Activated T-helper 2 cell treated with anti-CD3 and anti-CD28 coated beads, Interferon-gamma antibody, Interleukin-2, Interleukin-4, amounts not matched to agents 10 μg/mL and 5 μg/mL and 100 μg/mL, durations not matched to agents 14 hours and 24 hours and 36 hours (primary cell): ENCODE measurements around the gene SLC25A47. TPM values are rescaled to one million over a fixed set of nuclear protein-coding genes. Genes with fewer than 3 reads are reported as not detected.

Experiments used
- DNase-seq: peaks from one replicate; pipeline ENCODE4 v3.0.0; 2021; ENCODE audit warnings: low spot score
- H3K27ac Mint-ChIP-seq: one replicate; pipeline ENCODE4 v1.8.0; 2021; ENCODE audit warnings: mixed read lengths
- H3K27me3 Mint-ChIP-seq: one replicate; pipeline ENCODE4 v1.8.0; 2021; ENCODE audit warnings: low read depth, mixed read lengths
- H3K36me3 Mint-ChIP-seq: one replicate; pipeline ENCODE4 v1.8.0; 2021; ENCODE audit warnings: low read depth, mixed read lengths
- H3K4me1 Mint-ChIP-seq: one replicate; pipeline ENCODE4 v1.8.0; 2021; ENCODE audit warnings: low read depth, mixed read lengths
- H3K4me3 Mint-ChIP-seq: one replicate; pipeline ENCODE4 v1.8.0; 2021; ENCODE audit warnings: low read depth, mild to moderate bottlenecking, moderate library complexity, mixed read lengths
- H3K9me3 Mint-ChIP-seq: one replicate; pipeline ENCODE4 v1.8.0; 2021; ENCODE audit warnings: mixed read lengths
- intact Hi-C: fragments of 100-400 bp; cut with micrococcal nuclease; formaldehyde crosslinking; loops from one replicate; pipeline ENCODE4 v1.15.1; 2023
- total RNA-seq: library from RNA; stranded (reverse); gene quantifications from 2 replicates; pipeline ENCODE4 v1.2.3, GENCODE V29; 2022

SLC25A47 gene
- total RNA-seq, 1 donor from 2014 or later, result not detected

- peak; percentile 92 for DNase-seq
- Mint-ChIP-seq H3K4me3 (peak within 1 kb of the TSS; percentile 95), H3K9me3 (no peaks in the 10 kb centered on the region), H3K4me1 (peaks cover 45% of the 10 kb centered on the region), H3K36me3 (peaks cover 39% of the 10 kb centered on the region), H3K27ac (peak within 1 kb of the TSS; percentile 99), H3K27me3 (no peaks in the 10 kb centered on the region)
- intact Hi-C loops, result loop anchor here (1.0 to 5.0 kb wide), 8 partner anchors 39 to 307 kb away; no protein-coding TSS in a partner anchor
These were observed 53.0 kb downstream of the SLC25A47 start, which contains the start of gene WDR25 for GRCh38 chr14:100375963-100376735. Gene WDR25 (plus strand): TSS chr14:100376485.

DNA sequence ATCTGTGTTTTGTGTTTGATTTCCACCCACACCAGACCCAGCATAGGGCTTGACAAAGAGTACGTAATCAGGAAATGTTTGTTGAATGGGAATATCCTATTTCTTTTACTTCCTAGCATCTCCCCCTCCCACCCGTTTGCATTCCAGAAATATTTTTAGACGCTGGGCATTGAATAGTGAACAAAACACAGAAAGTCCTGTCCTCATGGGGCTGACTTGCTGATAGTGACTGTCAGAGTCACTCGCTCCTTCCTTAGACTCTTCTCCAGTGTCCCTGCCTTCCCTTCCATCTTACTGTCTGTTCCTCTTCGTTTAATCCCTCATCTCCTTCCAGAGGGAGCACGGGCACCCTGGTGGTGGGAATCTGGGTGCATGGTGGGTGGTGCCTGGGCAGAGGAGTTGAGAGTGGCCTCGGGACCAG is 53.6 kb downstream of the SLC25A47 start:
- Mint-ChIP-seq H3K27ac (peak overlapping the region; percentile 99), H3K9me3 (no peaks in the 10 kb centered on the region), H3K4me1 (peaks cover 42% of the 10 kb centered on the region), H3K4me3 (peak overlapping the region; percentile 95), H3K36me3 (peaks cover 36% of the 10 kb centered on the region), H3K27me3 (no peaks in the 10 kb centered on the region)
- intact Hi-C loops, result loop anchor here (1.0 to 5.0 kb wide), 4 partner anchors 91 to 264 kb away; no protein-coding TSS in a partner anchor
- DNase-seq, result no peak

Other genes with a start within 250 kb of the SLC25A47 start
- gene DEGS2, start 163.7 kb upstream of the SLC25A47 start, total RNA-seq, result 0.16 and 0.41 TPM in 2 replicates
- gene YY1, start 84.2 kb upstream of the SLC25A47 start, total RNA-seq, result 105 TPM in 2 replicates
- 37.0 and 38.8 TPM in 2 replicates for gene SLC25A29, start 16.9 kb upstream of the SLC25A47 start, total RNA-seq
- gene WDR25, start 53.1 kb downstream of the SLC25A47 start, total RNA-seq, result 6.9 and 7.3 TPM in 2 replicates